Lung (tissue), 12 donors: ENCODE measurements around the gene IFI27L2. TPM values are rescaled to one million over a fixed set of nuclear protein-coding genes. Genes with fewer than 3 reads are reported as not detected.

ENCODE experiments used
- ATAC-seq: fragments of 200-7000 bp; cut with Tn5 transposase; one replicate; pipeline ENCODE4 v1.9.1; 2020; ENCODE audit warnings: moderate number of reproducible peaks; ENCODE audit not compliant: insufficient read depth, low FRiP score
- DNase-seq, 3 donors: peaks; one replicate each; pipeline ENCODE4 v3.0.0-alpha.2; 2013 to 2017
- H3K27ac ChIP-seq, 2 donors: one replicate each; pipeline ENCODE4 v1.5.1; 2013; ENCODE audit warnings: mild to moderate bottlenecking in 2 of 2, moderate library complexity in 2 of 2, control low read depth in 1 of 2, inconsistent platforms in 1 of 2, low read depth in 1 of 2, low read length in 1 of 2
- H3K27me3 ChIP-seq, 3 donors: one replicate each; pipeline ENCODE4 v1.5.1; 2013; ENCODE audit warnings: low read length in 2 of 3; ENCODE audit not compliant: control insufficient read depth in 3 of 3, insufficient read depth in 3 of 3
- H3K36me3 ChIP-seq, 4 donors: one replicate each; pipeline ENCODE4 v1.5.1; 2013; ENCODE audit warnings: low read length in 4 of 4, mild to moderate bottlenecking in 1 of 4, moderate library complexity in 1 of 4; ENCODE audit not compliant: control insufficient read depth in 4 of 4, insufficient read depth in 4 of 4
- H3K4me1 ChIP-seq, 5 donors: one replicate each; pipeline ENCODE4 v1.5.1; 2013; ENCODE audit warnings: low read length in 5 of 5, mild to moderate bottlenecking in 2 of 5, moderate library complexity in 1 of 5; ENCODE audit not compliant: control insufficient read depth in 5 of 5, insufficient read depth in 5 of 5
- H3K4me3 ChIP-seq: one replicate; pipeline ENCODE4 v1.5.1; 2013; ENCODE audit warnings: mild to moderate bottlenecking, control low read depth, moderate library complexity
- H3K9ac ChIP-seq, 2 donors: one replicate each; pipeline ENCODE4 v1.5.1; 2013; ENCODE audit warnings: low read length in 2 of 2, control low read depth in 1 of 2; ENCODE audit not compliant: insufficient read depth in 1 of 2
- H3K9me3 ChIP-seq, 4 donors: one replicate each; pipeline ENCODE4 v1.5.1; 2013; ENCODE audit warnings: low read length in 3 of 4, mild to moderate bottlenecking in 1 of 4, moderate library complexity in 1 of 4; ENCODE audit not compliant: control insufficient read depth in 4 of 4, insufficient read depth in 3 of 4
- WGBS, 2 donors: extraction: QIAGEN DNeasy Blood & Tissue Kit; methylation state at CpG; one replicate each; pipeline ENCODE4 v1.1.7; 2013; 5-methylcytosine and 5-hydroxymethylcytosine counted together
- polyA plus RNA-seq, 2 donors: library from polyadenylated mRNA; stranded (reverse); fragments of 200-250 nt; gene quantifications; one replicate each; pipeline ENCODE4 v1.2.1, GENCODE V29; 2013
- total RNA-seq, 2 donors: library from RNA; depleted of rRNA in 1 of 2; stranded (reverse); fragments of >200 nt in 1 of 2; gene quantifications; one replicate each; pipeline ENCODE4 v1.2.1, GENCODE V29; 2014 to 2021
- TF ChIP-seq, protein P1 (sequence below): IDR thresholded peaks from 2 replicates; pipeline ENCODE4 v1.5.1; 2012; ENCODE audit warnings: mild to moderate bottlenecking; ENCODE audit errors: control extremely low read depth, extremely low read depth
- donor health status: control.
- donor health status: control.
- donor health status: Bipolar disorder and iron deficiency.
- donor health status: healthy.
- donor health status: DM: yes; HTN: yes; CAD: no.

Gene IFI27L2
- total and polyA plus RNA-seq, 4 donors, result 27.2 to 127 (median 73.4) TPM

DNA sequence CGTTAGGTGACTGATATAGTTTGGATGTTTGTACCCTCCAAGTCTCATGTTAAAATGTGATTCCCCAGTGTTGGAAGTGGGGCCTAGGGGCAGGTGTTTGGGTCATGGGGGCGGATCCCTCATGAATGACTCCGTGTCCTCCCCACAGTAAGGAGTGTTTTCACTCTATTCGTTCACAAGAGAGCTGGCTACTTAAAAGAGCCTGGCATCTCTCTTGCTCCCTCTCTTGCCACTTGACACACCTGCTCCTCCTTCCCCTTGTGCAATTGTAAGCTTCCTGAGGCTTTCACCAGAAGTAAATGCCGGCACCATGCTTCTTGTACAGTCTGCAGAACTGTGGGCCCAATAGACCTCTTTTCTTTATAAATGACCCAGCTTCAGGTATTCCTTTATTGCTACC, 2.6 kb downstream of the IFI27L2 start:
- DNase-seq (no peak), ATAC-seq (no peak)
- no peaks in the 10 kb centered on the region for H3K27me3 ChIP-seq
- no peak overlapping the region for H3K4me3 ChIP-seq
- H3K36me3 ChIP-seq, result peaks cover 0 to 6% (median 0%) of the 10 kb centered on the region in 4 donors
- 76 to 85% methylated on average over 5 of the region's 5 CpGs for WGBS, 2 donors
- no peak overlapping the region for H3K27ac ChIP-seq
- no peaks in the 10 kb centered on the region for H3K9me3 ChIP-seq
- H3K4me1 ChIP-seq, result peaks cover 0 to 18% (median 5%) of the 10 kb centered on the region in 5 donors
- TF ChIP-seq, protein P1, sequence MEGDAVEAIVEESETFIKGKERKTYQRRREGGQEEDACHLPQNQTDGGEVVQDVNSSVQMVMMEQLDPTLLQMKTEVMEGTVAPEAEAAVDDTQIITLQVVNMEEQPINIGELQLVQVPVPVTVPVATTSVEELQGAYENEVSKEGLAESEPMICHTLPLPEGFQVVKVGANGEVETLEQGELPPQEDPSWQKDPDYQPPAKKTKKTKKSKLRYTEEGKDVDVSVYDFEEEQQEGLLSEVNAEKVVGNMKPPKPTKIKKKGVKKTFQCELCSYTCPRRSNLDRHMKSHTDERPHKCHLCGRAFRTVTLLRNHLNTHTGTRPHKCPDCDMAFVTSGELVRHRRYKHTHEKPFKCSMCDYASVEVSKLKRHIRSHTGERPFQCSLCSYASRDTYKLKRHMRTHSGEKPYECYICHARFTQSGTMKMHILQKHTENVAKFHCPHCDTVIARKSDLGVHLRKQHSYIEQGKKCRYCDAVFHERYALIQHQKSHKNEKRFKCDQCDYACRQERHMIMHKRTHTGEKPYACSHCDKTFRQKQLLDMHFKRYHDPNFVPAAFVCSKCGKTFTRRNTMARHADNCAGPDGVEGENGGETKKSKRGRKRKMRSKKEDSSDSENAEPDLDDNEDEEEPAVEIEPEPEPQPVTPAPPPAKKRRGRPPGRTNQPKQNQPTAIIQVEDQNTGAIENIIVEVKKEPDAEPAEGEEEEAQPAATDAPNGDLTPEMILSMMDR, result no peak
- H3K9ac ChIP-seq, result no peak overlapping the region

DNA sequence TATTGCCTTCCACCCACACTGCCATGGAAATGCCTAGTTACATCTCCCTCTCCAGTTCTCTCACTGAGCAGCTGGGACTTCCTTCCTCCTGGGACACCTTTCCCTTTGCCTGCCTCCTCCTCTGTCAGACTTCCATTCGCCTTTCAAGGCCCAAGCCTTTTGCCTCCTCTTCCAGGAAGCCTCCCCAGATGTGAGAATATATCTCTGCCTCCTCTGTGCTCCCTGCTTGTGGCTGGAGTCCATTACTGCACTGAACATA, 3.1 kb downstream of the IFI27L2 start:
- TF ChIP-seq, protein P1, result no peak
- H3K36me3 ChIP-seq, result peaks cover 0 to 6% (median 0%) of the 10 kb centered on the region in 4 donors
- no peaks in the 10 kb centered on the region for H3K27me3 ChIP-seq
- no peak for DNase-seq
- 77 to 87% methylated on average over 1 of the region's 1 CpG for WGBS, 2 donors
- peaks cover 0 to 18% (median 5%) of the 10 kb centered on the region in 5 donors for H3K4me1 ChIP-seq
- H3K27ac ChIP-seq, result no peak overlapping the region
- ATAC-seq, result no peak
- H3K9ac ChIP-seq, result no peak overlapping the region
- H3K4me3 ChIP-seq, result no peak overlapping the region
- no peaks in the 10 kb centered on the region for H3K9me3 ChIP-seq

DNA sequence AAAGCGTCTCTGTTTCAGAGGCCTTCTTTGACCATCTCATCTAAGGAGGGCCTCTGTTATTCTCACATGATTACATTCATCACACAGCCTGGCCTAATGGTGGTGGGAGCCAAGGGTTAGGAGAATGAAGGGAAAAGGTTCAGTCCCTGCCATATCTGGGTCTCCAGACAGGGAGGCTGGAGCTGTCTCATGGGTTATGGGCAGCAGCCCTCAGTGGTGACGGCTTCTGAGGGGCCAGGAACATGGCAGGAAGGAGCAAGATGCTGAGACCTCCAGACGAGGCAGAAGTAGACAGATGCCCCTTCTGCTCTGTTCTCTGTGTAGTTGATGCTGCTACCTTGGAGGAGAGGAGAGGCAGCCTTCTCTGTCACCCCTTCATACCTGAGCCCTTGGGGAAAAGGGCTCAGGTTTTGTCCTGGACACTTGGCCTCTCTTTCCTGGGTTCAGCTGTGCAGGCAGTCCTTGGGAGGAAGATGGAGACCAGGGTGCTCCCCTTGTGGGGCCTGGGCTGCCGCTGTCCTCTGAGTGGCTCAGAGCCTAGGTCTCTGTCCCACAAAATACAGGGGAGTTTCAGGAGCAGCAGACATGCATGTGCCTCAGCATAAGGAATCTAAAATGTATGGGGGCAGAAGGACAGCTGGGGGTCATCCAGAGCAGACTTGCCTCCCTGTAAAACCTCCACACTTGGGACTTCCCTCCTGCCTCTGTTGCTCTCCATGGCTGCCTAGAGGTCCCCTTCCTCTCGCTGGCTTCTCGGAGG, 3.6 kb downstream of the IFI27L2 start:
- Histone ChIP-seq H3K4me3 (no peak overlapping the region), H3K4me1 (peaks cover 0 to 18% (median 5%) of the 10 kb centered on the region in 5 donors), H3K36me3 (peaks cover 0 to 6% (median 0%) of the 10 kb centered on the region in 4 donors), H3K9me3 (no peaks in the 10 kb centered on the region), H3K27me3 (no peaks in the 10 kb centered on the region), H3K9ac (no peak overlapping the region), H3K27ac (no peak overlapping the region)
- TF ChIP-seq, protein P1, result no peak
- 91 to 94% methylated on average over 6 of the region's 6 CpGs for WGBS, 2 donors
- DNase-seq (no peak), ATAC-seq (no peak)
